Measurements from ENCODE around the gene DCBLD1.

The DCBLD1 gene

GRCh38 chr6:117561128-117561527 is 78.7 kb downstream of the DCBLD1 start:
- FAIRE-seq: no peak

DNA sequence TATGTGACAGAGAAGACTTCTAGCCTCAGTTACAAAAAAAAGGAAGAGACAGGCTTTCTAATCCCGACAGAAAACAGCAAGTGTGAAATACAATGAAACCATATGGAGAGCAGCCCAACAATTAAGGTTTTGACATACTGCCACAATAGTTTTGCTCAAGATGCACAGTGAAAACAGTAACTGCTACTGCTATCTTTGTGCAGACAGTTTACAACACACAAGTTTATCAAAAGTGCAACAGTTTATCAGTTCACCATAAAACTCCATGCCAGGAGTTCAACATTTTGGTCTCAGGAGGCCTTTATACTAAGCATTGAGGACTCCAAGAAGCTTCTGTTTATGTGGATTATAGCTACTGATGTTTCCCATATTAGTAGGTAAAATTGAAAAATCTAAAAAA is 82.2 kb downstream of the DCBLD1 start:
- no peak for FAIRE-seq

- no peak for FAIRE-seq
Measured at GRCh38 chr6:117568247-117568646, 85.8 kb downstream of the DCBLD1 start.

GRCh38 chr6:117568831-117569410 is 86.4 kb downstream of the DCBLD1 start:
- FAIRE-seq: no peak

DNA sequence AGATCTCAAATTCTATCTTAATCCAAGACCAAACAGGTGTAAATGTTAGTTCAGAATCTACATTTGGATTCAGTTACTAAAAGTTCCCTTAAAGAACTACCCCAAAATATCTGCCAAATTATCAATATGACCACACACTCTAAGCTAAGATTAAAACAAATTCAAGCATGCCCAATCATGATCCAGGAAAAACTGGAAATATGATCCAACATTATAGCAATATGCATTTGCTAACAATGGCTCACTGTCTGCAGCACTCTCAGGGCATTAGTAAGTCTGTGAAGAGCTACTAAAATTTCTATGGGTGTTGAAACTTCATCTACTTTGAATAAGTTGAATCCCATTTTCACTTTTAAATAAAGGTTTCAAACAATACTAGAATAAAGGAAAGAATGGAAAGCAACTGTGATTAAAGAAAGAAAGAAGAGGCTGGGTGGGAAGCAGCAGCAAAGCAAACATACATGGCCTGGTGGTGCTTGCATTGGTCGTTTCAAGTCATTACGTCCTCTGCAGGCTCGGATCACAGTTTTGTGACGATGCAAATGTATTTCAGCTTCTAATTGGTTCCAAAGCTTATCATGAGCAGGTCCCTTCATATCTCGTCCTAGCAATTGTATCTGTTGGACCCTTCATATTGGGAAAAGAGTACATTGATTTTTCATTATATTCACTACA is 90.7 kb downstream of the DCBLD1 start:
- FAIRE-seq: no peak

DNA sequence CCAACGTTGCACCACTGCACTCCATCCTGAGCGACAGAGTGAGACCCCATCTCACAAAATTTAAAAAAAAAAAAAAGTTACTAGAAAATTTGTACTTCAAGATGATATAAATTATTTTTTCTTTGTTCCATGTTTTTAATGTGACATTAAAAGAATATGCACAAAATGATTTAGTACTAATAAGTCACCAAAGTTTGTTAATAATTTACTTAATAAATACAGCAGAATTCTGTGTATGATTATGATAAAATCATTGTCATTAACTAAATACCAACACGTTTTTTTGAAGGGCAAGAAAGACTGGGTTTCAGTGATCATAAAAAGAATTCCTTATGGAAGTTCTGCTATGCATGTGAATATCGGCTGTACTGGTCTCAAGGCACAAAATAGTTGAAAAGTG is 91.7 kb downstream of the DCBLD1 start:
- FAIRE-seq: no peak

DNA sequence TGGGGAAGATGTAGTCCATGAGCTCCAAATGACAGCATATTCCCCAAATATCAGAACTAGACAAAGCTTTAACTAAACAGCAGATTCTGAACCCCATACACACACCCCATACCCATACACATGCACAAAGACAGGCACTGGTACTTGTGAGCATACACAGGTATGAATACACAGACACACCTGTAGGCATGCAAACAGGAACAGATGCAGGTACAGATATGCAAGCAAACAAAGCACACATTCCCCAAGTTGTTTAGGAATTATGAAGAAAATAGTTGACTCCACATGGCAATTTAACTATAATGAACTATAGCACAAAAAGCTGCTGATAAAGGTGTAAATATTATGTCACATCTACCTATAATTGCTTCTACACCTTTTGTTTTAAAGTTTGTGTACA is 103.2 kb downstream of the DCBLD1 start:
- FAIRE-seq: no peak

- no peak for FAIRE-seq
Measured at GRCh38 chr6:117590447-117590846, 108.0 kb downstream of the DCBLD1 start.

GRCh38 chr6:117591405-117591804 is 108.9 kb downstream of the DCBLD1 start:
- FAIRE-seq: no peak

DNA sequence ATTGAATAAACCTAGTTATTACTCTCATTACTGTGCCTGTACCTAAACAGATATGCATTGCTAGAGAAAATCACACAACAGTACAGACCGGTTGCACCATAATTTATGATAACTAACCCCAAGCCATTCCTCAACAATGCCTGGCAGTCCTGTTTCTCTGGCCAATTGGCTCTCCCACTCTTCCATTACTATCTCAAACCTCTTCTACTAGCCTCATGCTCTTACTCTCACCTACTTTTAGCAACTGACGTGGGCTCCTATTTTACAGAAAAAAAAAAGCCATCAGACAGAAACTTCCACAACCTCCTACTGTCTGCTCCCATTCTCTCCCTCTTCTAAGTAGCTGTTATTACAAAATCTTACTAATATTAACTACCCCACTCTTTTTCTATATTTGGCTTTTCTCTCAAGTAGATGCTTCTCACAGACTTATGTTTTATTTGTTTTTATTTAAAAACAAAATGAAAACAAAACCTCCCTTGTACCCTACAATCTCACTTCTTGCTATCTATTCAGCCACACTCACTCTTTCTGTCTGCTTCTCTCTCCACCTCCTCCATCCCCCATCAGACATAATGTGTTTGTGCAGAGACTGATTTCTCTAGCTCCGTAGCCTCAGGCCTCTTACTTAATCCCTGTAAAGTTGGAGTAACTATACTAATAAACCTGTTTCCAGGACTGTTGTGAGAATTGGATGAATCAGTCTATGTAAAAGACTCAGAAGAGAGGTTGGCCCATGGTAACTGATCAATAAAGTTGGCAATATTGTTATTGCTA is 110.7 kb downstream of the DCBLD1 start:
- FAIRE-seq: no peak

DNA sequence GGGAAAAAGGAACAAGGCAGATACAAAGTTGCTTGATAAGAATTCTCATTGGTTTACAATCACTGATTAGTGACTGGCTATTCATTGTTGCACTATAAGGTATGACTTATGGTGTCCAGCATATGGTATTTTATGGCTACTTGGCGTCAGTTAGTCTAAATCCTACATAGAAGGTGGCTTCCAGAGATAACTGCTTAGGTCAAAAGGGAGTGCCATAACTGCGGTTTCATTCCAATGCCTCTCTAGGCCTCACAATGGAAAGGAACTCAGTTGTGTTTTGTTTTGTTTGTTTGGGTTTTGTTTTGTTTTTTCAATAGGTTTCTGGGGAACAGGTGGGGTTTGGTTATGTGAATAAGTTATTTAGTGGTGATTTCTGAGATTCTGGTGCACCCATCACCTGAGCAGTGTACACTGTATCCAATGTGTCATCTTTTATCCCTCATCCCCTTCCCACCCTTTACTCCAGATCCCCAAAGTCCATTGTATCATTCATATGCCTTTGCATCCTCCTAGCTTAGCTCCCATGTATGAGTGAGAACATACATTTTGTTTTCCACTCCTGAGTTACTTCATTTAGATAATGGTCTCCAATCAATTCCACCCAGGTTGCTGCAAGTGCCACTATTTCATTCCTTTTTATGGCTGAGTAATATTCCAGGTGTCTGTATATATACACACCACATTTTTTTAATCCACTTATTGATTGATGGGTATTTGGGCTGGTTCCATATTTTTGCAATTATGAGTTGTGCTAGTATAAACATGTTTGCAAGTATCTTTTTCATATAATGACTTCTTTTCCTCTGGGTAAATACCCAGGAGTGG is 112.8 kb downstream of the DCBLD1 start:
- no peak for FAIRE-seq

DNA sequence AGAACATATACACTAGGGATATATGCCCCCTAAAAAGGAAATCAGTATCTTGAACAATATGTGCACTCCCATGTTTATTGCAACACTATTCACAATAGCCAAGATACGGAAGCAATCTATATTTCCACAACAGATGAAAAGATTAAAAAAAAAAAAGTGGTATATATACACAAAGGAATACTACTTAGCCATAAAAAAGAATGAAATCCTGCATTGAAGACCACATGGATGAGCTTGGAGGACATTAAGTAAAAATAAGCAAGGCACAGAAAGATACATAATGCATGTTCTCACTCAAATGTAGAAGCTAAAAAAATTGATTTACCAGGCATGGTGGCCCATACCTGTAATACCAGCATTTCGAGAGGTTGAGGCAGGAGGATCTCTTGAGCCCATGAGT is 115.3 kb downstream of the DCBLD1 start:
- no peak for FAIRE-seq
